SK-N-DZ (cell line): ENCODE data around the gene FAM184B. TPM values are rescaled to one million over a fixed set of nuclear protein-coding genes. Genes with fewer than 3 reads are reported as not detected.
A peak's percentile ranks its signal among the peaks of the same experiment; 100 is the strongest.

ENCODE experiments used
- DNase-seq: peaks from one replicate; pipeline ENCODE4 v3.0.0-alpha.2; 2015; ENCODE audit warnings: low spot score
- polyA plus RNA-seq, 2 experiments: library from polyadenylated mRNA; depleted of rRNA; stranded (reverse); fragments of >200 nt; gene quantifications; 2 replicates each; pipeline ENCODE4 v1.2.3, GENCODE V29; 2014

The FAM184B gene
- polyA plus RNA-seq (2014; cell fraction: cytosol; rRNA removed), result 0.03 TPM in 2 replicates
- 0.09 and 0.28 TPM in 2 replicates for polyA plus RNA-seq (2014; cell fraction: nucleus; rRNA removed)

DNA sequence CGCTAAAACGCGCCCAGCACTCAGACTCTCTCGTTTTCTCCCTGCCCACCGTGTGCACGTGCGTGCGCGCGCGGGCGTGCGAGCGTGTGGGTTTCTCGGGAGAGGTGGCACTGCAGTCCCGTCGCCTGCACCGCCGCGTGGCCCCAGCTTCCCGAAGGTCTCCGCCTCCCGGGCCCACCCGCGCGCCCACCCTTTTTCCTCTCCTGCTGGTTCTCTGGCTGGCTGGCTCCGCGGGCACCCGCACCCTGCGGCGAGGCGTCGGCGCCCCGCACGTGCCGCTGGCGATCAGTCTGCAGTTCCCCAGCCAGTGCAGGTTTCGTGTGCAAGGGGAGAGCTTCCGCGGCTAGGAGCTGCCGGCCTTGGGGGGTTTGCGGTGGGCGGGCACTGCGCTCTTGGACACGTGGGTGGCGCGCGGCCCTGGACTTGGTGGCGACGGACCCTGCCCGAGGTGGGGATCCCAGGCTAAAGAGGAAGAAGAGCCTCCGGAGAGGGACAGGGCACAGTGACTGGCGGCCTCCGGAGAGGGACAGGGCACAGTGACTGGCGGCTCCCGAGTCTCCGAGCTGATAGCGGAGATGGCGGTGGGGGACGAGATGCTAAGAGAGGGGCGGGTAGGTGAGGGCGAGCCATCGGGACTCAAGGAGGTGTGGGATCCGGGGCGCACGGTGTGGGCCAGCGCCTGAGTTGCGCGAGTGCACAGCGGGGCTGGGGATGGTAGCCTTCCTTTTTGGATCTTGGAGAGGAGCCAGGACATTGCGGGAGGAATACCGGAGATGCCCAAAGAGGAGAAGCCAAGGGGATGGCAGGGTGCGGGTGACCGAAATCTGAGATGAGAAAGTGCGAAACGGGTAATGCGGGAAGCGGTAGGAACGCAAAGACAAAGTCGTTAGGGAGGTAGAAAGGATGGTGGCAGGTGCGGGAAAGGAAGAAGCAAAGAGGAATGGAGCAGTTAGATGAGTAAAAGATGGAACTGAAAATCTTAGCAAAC lies at the start of gene FAM184B:
TSS of gene FAM184B (minus strand) at position 322 of the 988 bp plus-strand sequence. CDS start 322 bp downstream, outside the sequence.
- no peak for DNase-seq

DNA sequence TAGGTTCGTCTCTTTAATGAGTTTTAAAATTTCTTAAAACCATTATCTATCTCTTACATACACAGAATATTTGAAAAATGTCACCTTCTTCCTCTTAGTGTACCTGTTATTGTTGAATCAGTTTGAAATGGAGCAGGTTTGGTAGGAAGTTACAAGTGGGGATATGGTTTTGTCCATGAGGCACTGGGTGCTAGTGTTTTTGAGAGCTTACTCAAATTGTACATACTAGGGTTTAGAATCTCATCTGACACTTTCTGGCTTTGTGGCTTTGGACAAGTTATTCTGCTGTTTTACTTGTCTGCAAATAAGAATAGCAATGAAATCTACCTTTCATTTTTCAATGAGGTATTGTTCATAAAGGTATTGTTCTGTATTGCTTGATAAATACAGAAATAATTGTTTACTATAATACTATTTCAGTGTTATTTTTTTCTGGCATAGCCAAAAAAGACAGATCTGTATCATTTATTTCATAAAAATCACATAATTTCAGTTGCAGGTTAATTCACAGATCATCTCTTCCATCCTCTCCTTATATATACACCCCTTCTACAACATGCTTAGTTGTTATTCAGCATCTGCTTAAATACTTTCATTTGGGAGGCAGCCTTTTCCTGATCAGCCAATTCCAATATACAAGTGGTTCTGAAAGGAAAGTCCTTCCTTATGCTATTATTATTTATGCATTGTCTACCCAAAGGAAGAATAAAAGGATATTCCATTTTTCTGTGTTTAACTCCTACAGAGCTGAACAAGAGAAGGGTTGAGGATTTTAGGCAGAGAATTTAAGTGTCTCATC lies 42.6 kb upstream of the FAM184B start:
- no peak for DNase-seq

DNA sequence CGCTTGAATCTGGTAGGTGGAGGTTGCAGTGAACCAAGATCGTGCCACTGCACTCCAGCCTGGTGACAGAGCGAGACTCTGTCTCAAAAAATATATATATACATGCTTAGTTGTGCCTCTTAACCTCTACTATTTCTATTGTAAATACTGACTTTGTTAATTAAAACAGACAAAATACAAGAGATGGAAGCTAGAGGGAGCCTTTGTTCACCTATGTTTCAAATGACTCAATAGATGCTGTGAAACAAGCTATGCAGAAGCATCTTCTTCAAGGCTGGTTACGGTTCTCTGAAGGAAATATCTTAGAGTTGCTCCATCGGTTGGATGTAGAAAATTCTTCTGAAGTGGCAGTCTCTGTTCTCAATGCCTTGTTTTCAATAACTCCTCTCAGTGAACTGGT lies 35.6 kb upstream of the FAM184B start:
- DNase-seq, result peak; percentile 18

DNA sequence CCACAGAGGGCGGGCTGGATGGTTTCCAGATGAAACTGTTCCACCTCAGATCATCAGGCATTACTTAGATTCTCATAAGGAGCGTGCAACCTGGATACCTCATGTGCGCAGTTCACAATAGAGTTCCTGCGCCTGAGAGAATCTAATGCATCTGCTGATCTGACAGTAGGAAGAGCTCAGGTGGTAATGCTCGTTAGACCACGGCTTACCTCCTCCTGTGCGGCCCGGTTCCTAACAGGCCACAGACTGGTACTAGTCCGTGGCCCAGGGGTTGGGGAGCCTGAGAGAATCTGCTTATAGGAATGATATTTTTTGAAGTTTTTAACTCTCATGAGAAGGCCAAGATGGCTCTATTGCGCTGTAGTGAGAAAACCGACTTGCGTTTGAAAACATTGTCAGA lies 34.7 kb upstream of the FAM184B start:
- DNase-seq, result no peak

DNA sequence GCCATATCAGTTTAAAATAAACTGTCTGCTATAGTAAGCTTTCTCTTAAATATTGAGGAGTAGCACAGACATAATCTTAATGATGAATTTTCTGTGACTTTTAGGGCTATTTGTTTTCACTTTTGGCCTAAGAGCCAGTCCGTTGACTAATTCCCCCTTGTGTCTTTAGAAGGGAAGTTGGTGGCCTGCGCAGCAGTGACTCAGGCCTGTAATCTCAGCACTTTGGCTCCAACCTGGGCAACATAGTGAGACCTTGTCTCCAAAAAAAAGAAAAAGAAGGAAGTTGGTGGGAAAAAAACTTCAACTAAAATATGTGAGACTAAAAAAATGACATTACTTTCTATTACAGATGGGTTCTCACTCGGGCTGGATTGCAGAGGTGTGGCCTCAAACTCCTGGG lies 32.7 kb upstream of the FAM184B start:
- no peak for DNase-seq

GRCh38 chr4:17812801-17813200 lies 31.4 kb upstream of the FAM184B start:
- no peak for DNase-seq

GRCh38 chr4:17812125-17812524 lies 30.7 kb upstream of the FAM184B start:
- no peak for DNase-seq

DNA sequence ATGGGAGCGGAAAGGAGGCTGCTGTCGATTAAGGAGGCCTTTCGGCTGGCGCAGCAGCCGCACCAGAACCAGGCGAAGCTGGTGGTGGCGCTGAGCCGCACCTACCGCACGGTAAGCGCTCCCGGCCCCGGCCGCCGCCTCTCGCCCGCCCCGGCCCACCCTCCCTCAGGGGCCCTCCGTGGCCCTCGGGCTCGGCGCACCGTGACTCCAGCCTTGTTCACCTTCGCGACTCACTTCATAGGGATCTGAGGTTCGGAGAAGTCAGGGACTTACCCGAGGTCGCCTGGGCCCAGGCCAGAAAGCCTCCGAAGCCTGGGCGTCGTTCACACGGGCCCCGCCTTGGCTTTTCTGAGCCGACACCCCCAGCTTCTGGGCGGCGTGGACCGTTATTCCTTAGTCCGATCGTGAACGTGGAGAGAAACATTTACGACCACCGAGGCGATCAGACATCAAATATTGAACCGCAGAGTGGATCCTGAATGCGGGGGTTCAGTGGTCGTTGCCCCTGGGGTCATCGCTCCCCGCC lies 29.7 kb upstream of the FAM184B start:
- DNase-seq, result no peak

- DNase-seq, result peak; percentile 99
Observed at GRCh38 chr4:17810260-17811077, 29.0 kb upstream of the FAM184B start, which contains the start of the genes DCAF16 and NCAPG. TSS of gene DCAF16 (minus strand) at chr4:17810757. CDS start at chr4:17804141, 6,616 bp downstream. TSS of gene NCAPG (plus strand) at chr4:17810979. CDS start at chr4:17811078, 99 bp downstream.

- no peak for DNase-seq
Observed at GRCh38 chr4:17809667-17810066, 28.2 kb upstream of the FAM184B start.

- no peak for DNase-seq
Observed at GRCh38 chr4:17807446-17807845, 26.0 kb upstream of the FAM184B start.

DNA sequence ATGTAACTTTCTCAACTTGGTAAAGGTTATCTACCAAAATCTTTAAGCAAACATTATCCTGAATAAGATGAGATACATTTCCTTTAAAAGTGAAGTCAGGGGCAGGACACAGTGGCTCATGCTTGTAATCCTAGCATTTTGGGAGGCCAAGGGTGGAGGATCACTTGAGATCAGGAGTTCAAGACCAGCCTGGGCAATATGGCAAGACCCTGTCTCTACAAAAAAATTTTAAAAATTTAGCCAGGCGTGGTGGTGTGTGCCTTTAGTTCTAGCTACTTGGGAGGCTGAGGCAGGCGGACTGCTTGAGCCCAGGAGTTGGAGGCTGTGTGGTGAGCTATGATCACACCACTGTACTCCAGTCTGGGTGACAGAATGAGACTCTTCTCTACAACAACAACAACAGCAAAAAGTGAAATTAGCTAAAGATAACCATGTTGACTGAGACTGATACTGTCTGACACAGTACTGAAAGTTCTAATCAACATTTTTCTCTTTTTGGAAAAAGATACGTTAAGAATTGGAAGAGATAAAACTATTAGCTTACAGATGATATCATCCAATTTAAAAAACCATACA lies 24.2 kb upstream of the FAM184B start:
- DNase-seq, result no peak

GRCh38 chr4:17797808-17798207 lies 16.4 kb upstream of the FAM184B start:
- no peak for DNase-seq

GRCh38 chr4:17794730-17795129 lies 13.3 kb upstream of the FAM184B start:
- no peak for DNase-seq

DNA sequence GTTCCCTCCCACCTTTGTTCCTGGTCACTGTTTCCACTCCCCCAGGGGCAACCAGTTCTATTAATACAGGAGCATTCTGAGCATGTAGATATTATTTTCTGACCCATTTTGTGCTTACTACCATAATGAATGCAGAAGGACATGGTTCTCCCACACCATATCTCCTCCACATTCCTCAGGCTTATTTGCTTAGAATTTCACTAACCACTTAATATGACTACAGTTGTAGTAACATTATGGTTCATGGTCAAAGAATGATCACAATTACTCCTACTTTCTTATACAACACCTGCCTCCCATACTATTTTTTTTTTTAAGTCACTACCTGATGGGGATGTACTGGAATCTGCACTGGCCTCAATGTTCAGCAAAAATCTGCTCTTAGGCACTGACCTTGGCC lies 7.5 kb upstream of the FAM184B start:
- no peak for DNase-seq

DNA sequence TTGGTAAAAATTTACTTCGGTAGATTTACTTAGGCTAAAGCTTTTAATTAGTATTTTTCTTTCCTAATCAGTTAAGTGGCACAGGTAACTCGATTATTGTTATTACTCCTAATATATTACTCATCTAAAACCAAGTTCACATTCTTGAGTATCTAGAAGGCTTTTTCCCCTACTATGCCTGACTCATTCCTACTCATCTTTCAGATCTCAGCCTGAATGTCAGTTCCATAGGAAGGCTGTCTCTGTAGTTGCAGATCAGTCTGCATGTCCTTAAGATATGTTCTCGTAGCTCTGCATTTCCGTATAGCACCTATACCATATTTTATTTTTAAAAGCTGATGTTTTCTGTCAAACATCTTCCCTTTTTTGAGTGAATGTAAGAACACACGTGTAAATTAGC lies 5.9 kb upstream of the FAM184B start:
- DNase-seq, result no peak

DNA sequence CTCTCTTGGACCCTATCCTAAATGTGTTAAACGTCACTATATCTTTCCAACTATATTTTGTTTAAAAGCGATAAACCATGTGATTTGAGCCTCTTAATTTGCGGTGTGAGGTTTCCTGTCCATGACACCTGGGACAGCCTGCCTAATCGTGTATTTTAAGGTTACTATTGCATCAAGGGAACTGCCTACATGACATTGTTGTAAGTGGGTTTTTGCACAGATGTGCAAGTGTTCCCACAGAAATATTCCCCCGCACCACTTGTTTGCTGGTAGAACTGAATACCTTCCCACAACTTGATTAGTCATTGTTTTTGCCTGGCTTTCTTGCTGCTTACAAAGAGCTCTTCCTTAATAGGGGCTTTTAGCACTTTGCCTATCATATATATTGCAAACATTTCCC lies 5.1 kb upstream of the FAM184B start:
- DNase-seq, result no peak

- DNase-seq, result no peak
Observed at GRCh38 chr4:17785858-17786257, 4.4 kb upstream of the FAM184B start.

DNA sequence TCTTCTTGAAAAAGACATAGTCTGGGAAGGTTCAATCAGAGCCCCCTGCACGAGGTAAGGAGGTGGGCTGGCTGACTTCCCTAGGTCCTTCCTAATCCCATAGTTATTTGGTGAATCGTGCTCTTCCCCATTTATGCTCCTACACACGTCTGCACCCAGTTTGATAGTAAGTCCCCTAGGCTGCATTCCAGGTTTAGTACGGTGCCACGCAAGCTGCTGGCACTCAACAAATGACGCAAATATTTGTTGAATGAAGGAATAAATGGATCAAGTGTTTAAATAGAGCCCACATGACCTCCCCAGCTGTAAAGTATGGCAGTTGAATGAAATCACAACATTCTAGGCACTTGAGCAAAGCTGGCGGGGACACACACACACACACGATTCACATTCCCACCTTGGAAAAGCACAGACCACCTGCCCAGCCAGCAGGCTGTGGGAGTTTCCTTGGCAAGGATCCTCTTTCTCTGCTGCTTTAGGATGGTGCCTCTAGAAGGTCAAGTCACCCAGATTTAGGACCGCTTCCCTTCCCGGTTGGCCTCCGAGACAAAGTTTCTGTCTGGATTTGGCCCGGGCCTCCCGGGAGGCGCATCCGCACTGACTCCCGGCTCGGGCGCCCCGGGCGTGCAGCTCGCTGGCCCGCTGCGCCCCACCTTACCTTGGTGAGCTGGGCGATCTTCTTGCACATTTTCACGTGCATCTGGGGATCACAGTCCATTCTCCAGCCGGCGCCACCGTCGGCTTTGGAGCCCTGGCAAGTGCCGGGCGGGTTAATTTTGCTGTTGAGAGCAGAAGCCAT lies 721 bp downstream of the FAM184B start:
- DNase-seq, result no peak

GRCh38 chr4:17778431-17778830 lies 3.0 kb downstream of the FAM184B start:
- no peak for DNase-seq
